HepG2 (cell line): ENCODE measurements around the gene ARHGAP21. TPM values are rescaled to one million over a fixed set of nuclear protein-coding genes. Genes with fewer than 3 reads are reported as not detected.

ENCODE experiments used
- ATAC-seq: fragments of 200-7000 bp; cut with Tn5 transposase; 3 replicates; pipeline ENCODE4 v1.9.1; 2020; ENCODE audit warnings: mild to moderate bottlenecking, moderate library complexity
- BruUV-seq: library from RNA; stranded (reverse); fragments of 400-500 nt; replicated peaks from 2 replicates; lab custom pipeline; 2021; lab: Mats Ljungman, UMichigan
- CTCF ChIA-PET: fragments of 300-600 bp; formaldehyde crosslinking; extraction: SDS; loops from one replicate; lab custom pipeline; 2021; ENCODE audit warnings: low total read pairs, inconsistent platforms, low intra/inter-chr PET ratio; lab: Yijun Ruan, JAX
- POLR2A ChIA-PET: fragments of 350-600 bp; sonication (Branson Sonifier 250); formaldehyde crosslinking; loops from one replicate; lab custom pipeline; 2020; ENCODE audit warnings: antibody characterized with exemption, inconsistent platforms; lab: Yijun Ruan, JAX
- DNase-seq: peaks from one replicate; pipeline ENCODE4 v3.0.0-alpha.2; 2015; ENCODE audit warnings: low spot score
- FAIRE-seq: peaks from 3 replicates; lab custom pipeline; 2011; peaks lifted over from hg19 to GRCh38; lab: Jason Lieb, UNC
- H2AFZ ChIP-seq: one replicate; pipeline ENCODE4 v1.6.1; 2011; ENCODE audit warnings: low read length, inconsistent platforms
- H3K27ac ChIP-seq: fragments of 300-600 bp; 3 replicates; pipeline ENCODE4 v1.8.0; 2011; ENCODE audit warnings: mixed run types, mild to moderate bottlenecking, mixed read lengths, low read length, inconsistent platforms; ENCODE audit not compliant: insufficient read depth; ENCODE audit errors: extremely low read length
- H3K27me3 ChIP-seq, 2 experiments: fragments of 200-600 bp in 1 of 2; 2 replicates in 1 of 2; 3 replicates in 1 of 2; pipeline versions ENCODE4 v1.6.0 to v1.8.0; 2011; ENCODE audit warnings: low read length in 2 of 2, mild to moderate bottlenecking in 2 of 2, moderate library complexity in 2 of 2, inconsistent platforms in 1 of 2; ENCODE audit not compliant: insufficient read depth in 2 of 2, control insufficient read depth in 1 of 2
- H3K36me3 ChIP-seq, 2 experiments: fragments of 200-600 bp in 1 of 2; replicated peaks in 1 of 2; 2 replicates in 1 of 2; 3 replicates in 1 of 2; pipeline versions ENCODE4 v1.5.1 to v1.8.0; 2011; ENCODE audit warnings: low read length in 2 of 2, inconsistent platforms in 1 of 2; ENCODE audit not compliant: insufficient read depth in 2 of 2, control insufficient read depth in 1 of 2
- H3K4me1 ChIP-seq: 2 replicates; pipeline ENCODE4 v1.5.1; 2012; ENCODE audit warnings: low read length, inconsistent platforms; ENCODE audit not compliant: insufficient read depth
- H3K4me2 ChIP-seq: 2 replicates; pipeline ENCODE4 v1.6.0; 2011; ENCODE audit warnings: low read depth, low read length, inconsistent platforms
- H3K4me3 ChIP-seq, 3 experiments: fragments of 200-600 bp in 1 of 3; sonication (generic), shearing (Covaris generic) in 1 of 3; replicated peaks in 1 of 3; 2 replicates each; pipeline ENCODE4 v1.5.1; 2011 to 2016; ENCODE audit warnings: low read length in 3 of 3, inconsistent platforms in 2 of 3, low read depth in 2 of 3, mild to moderate bottlenecking in 2 of 3, control low read depth in 1 of 3, mixed read lengths in 1 of 3; ENCODE audit not compliant: insufficient read depth in 1 of 3
- H3K79me2 ChIP-seq: one replicate; pipeline ENCODE4 v1.6.1; 2011; ENCODE audit warnings: low read length, inconsistent platforms; ENCODE audit not compliant: insufficient read depth
- H3K9ac ChIP-seq: 2 replicates; pipeline ENCODE4 v1.6.0; 2011; ENCODE audit warnings: mild to moderate bottlenecking, low read depth, low read length, inconsistent platforms; ENCODE audit not compliant: insufficient read depth
- H3K9me3 ChIP-seq: 2 replicates; pipeline ENCODE4 v1.5.1; 2012; ENCODE audit warnings: mild to moderate bottlenecking, low read length
- H4K20me1 ChIP-seq: 2 replicates; pipeline ENCODE4 v1.6.0; 2011; ENCODE audit warnings: inconsistent platforms, mild to moderate bottlenecking, low read length, moderate library complexity; ENCODE audit not compliant: insufficient read depth
- BRCA1 ChIP-seq: sonication (generic); formaldehyde crosslinking; IDR thresholded peaks from 2 replicates; pipeline ENCODE4 v1.4.0; 2020; ENCODE audit warnings: missing genetic modification reagents
- HNRNPH1 ChIP-seq: fragments of 200-400 bp; formaldehyde crosslinking; optimal IDR thresholded peaks from 2 replicates; pipeline ENCODE3; 2017; ENCODE audit warnings: mild to moderate bottlenecking, low read depth, low read length
- PAWR ChIP-seq: sonication (generic); formaldehyde crosslinking; IDR thresholded peaks from 2 replicates; pipeline ENCODE4 v1.4.0; 2020; ENCODE audit warnings: missing genetic modification reagents, mild to moderate bottlenecking, borderline replicate concordance
- SIN3A ChIP-seq: IDR thresholded peaks from 2 replicates; pipeline ENCODE4 v1.6.1; 2011; ENCODE audit warnings: low read depth, mild to moderate bottlenecking, control low read depth, low read length, borderline replicate concordance
- SNAI1 ChIP-seq: sonication (generic); formaldehyde crosslinking; IDR thresholded peaks from 2 replicates; pipeline ENCODE4 v1.5.0; 2020; ENCODE audit warnings: mild to moderate bottlenecking, missing genetic modification reagents, borderline replicate concordance
- WGBS: methylation state at CpG from one replicate; pipeline ENCODE4 v1.1.6; 2017; ENCODE audit warnings: low lambda C conversion rate; 5-methylcytosine and 5-hydroxymethylcytosine counted together
- in situ Hi-C: cut with HindIII; loops from 2 replicates; pipeline ENCODE4 v1.10.0; 2017; ENCODE audit warnings: low pct_unique_long_range_greater_than_20kb; ENCODE audit not compliant: extremely low pct_ligation_motif_present
- intact Hi-C: fragments of 100-400 bp; cut with micrococcal nuclease; formaldehyde crosslinking; loops from one replicate; pipeline ENCODE4 v1.10.0; 2022; ENCODE audit not compliant: unreplicated experiment
- polyA plus RNA-seq, 8 experiments: library from polyadenylated mRNA; depleted of rRNA in 3 of 8; stranded (reverse) in 7 of 8; unstranded in 1 of 8; fragments of >200 nt; fragmentation: Illumina TruSeq in 4 of 8; extraction: Trizol in 4 of 8; gene quantifications; 2 replicates each; pipeline versions ENCODE4 v1.2.1 to v1.2.3, GENCODE V29; 2011 to 2016; ENCODE audit warnings: low read depth in 4 of 8, missing spikeins in 1 of 8, mixed read lengths in 1 of 8; ENCODE audit not compliant: insufficient read depth in 1 of 8
- total RNA-seq, 5 experiments: library from RNA; depleted of rRNA; stranded (reverse); fragments of >200 nt; fragmentation: Illumina TruSeq; extraction: Trizol; gene quantifications; 2 replicates each; pipeline ENCODE4 v1.2.3, GENCODE V29; 2016; ENCODE audit warnings: low read depth in 1 of 5
- TF ChIP-seq, protein P1 (sequence below): sonication (generic); formaldehyde crosslinking; IDR thresholded peaks from 2 replicates; pipeline ENCODE4 v1.4.0; 2020; ENCODE audit warnings: missing genetic modification reagents, borderline replicate concordance
- TF ChIP-seq, protein P2 (sequence below): sonication (generic); formaldehyde crosslinking; IDR thresholded peaks from 2 replicates; pipeline ENCODE4 v1.4.0; 2020; ENCODE audit warnings: missing genetic modification reagents, borderline replicate concordance

ARHGAP21 gene
- total and polyA plus RNA-seq, 2 of the 13 experiments (the other 11 are each of a cell fraction or from before 2014, with no cell fraction given), result 23.9 to 26.6 TPM

DNA sequence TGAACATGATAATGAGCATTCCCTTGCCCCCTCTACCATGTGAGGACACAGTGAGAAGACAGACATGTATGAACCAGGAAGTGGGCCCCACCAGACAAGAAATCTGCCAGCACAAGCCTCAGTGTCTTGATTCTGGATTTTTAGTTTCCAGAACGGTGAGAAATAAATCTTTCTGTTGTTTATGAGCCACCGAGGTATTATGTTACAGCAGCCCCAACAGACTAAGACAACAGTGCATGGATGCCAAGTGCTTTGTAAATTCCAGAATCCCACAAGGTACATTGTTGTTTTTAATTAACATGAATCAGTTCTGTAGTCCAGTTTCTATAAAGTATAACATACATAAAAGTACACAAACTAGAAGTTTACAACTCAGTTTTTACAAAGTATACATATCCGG lies 162.2 kb downstream of the ARHGAP21 start:
- in situ Hi-C loops, result no loop called here
- WGBS, result 35% methylated on average over 3 of the region's 3 CpGs
- ATAC-seq (no peak), FAIRE-seq (no peak), DNase-seq (no peak)
- Histone ChIP-seq H3K9me3 (no peaks in the 10 kb centered on the region), H4K20me1 (no peaks in the 10 kb centered on the region), H3K27ac (no peak overlapping the region), H3K4me1 (peaks cover 9% of the 10 kb centered on the region), H3K27me3 (0 out of 5 replicates have a peak, but pooled peaks cover 0 to 1% of the 10 kb centered on the region in 2 experiments), H3K79me2 (no peaks in the 10 kb centered on the region)
- TF ChIP-seq, protein P1, sequence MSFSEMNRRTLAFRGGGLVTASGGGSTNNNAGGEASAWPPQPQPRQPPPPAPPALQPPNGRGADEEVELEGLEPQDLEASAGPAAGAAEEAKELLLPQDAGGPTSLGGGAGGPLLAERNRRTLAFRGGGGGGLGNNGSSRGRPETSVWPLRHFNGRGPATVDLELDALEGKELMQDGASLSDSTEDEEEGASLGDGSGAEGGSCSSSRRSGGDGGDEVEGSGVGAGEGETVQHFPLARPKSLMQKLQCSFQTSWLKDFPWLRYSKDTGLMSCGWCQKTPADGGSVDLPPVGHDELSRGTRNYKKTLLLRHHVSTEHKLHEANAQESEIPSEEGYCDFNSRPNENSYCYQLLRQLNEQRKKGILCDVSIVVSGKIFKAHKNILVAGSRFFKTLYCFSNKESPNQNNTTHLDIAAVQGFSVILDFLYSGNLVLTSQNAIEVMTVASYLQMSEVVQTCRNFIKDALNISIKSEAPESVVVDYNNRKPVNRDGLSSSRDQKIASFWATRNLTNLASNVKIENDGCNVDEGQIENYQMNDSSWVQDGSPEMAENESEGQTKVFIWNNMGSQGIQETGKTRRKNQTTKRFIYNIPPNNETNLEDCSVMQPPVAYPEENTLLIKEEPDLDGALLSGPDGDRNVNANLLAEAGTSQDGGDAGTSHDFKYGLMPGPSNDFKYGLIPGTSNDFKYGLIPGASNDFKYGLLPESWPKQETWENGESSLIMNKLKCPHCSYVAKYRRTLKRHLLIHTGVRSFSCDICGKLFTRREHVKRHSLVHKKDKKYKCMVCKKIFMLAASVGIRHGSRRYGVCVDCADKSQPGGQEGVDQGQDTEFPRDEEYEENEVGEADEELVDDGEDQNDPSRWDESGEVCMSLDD (CRISPR knock-in tag), result no peak
- TF ChIP-seq BRCA1, result no peak
- no peak for TF ChIP-seq SNAI1 (CRISPR knock-in tag)
- no peak for TF ChIP-seq HNRNPH1
- no peak for TF ChIP-seq PAWR
- TF ChIP-seq, protein P2, sequence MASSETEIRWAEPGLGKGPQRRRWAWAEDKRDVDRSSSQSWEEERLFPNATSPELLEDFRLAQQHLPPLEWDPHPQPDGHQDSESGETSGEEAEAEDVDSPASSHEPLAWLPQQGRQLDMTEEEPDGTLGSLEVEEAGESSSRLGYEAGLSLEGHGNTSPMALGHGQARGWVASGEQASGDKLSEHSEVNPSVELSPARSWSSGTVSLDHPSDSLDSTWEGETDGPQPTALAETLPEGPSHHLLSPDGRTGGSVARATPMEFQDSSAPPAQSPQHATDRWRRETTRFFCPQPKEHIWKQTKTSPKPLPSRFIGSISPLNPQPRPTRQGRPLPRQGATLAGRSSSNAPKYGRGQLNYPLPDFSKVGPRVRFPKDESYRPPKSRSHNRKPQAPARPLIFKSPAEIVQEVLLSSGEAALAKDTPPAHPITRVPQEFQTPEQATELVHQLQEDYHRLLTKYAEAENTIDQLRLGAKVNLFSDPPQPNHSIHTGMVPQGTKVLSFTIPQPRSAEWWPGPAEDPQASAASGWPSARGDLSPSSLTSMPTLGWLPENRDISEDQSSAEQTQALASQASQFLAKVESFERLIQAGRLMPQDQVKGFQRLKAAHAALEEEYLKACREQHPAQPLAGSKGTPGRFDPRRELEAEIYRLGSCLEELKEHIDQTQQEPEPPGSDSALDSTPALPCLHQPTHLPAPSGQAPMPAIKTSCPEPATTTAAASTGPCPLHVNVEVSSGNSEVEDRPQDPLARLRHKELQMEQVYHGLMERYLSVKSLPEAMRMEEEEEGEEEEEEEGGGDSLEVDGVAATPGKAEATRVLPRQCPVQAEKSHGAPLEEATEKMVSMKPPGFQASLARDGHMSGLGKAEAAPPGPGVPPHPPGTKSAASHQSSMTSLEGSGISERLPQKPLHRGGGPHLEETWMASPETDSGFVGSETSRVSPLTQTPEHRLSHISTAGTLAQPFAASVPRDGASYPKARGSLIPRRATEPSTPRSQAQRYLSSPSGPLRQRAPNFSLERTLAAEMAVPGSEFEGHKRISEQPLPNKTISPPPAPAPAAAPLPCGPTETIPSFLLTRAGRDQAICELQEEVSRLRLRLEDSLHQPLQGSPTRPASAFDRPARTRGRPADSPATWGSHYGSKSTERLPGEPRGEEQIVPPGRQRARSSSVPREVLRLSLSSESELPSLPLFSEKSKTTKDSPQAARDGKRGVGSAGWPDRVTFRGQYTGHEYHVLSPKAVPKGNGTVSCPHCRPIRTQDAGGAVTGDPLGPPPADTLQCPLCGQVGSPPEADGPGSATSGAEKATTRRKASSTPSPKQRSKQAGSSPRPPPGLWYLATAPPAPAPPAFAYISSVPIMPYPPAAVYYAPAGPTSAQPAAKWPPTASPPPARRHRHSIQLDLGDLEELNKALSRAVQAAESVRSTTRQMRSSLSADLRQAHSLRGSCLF, result no peak
- TF ChIP-seq SIN3A, result no peak
- TF ChIP-seq, all 625 proteins: peak for 0
- Histone ChIP-seq H2AFZ (no peak overlapping the region), H3K9ac (no peak overlapping the region), H3K4me3 (no peak overlapping the region), H3K36me3 (no peaks in the 10 kb centered on the region), H3K4me2 (no peak overlapping the region)
- ChIA-PET POLR2A (no interaction called here), CTCF (no interaction called here)
- intact Hi-C loops, result no loop called here
- no TSS peak for BruUV-seq
